Glomerular endothelial cell (primary cell): Measurements from ENCODE around the gene KLK7. TPM values are rescaled to one million over a fixed set of nuclear protein-coding genes. Genes with fewer than 3 reads are reported as not detected.

Experiments
- DNase-seq: peaks from one replicate; pipeline ENCODE4 v3.0.0-alpha.2; 2011; ENCODE audit warnings: low read depth, low spot score; ENCODE audit errors: extremely low read depth
- total RNA-seq: library from RNA; depleted of rRNA; stranded (reverse); fragments of >200 nt; gene quantifications from 2 replicates; pipeline ENCODE4 v1.2.3, GENCODE V29; 2015

Gene KLK7
- not detected in 2 replicates for total RNA-seq

DNA sequence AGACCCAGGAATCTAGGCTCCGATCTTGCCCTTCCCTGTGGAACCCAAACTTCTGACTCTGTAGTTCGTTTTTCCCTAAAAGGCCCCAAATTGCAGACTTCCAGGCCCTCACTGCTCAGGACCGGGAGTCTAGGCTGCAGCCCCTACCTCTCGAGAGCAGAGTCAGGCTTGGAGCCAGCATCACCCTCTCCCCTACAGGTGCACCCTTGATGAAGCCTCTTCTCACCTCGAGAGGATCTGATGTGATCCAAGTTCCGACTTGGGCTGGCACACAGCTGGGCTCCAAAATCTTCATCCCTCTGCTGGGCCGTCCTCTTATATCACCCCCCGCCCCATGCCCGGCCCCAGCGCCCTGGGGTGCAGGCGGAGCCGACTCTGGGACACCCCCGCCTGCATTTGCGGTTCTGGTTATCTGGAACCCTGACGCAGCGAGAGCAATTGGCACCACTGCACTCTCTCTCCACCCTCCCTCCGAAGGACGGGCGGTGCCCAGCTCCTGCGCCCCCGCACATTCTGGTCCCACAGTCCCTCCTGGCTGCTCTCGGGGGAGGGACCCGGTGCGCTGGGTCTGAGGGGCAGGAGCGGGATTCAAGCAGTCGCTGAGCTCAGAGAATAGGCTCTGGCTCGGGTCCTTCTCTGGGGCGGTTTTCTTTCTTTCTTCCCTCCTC lies at the start of gene KLK7:
Gene KLK7 (minus strand): TSS at position 293 of the 668 bp plus-strand sequence. CDS start 1,518 bp downstream, outside the sequence.
- DNase-seq, result no peak

DNA sequence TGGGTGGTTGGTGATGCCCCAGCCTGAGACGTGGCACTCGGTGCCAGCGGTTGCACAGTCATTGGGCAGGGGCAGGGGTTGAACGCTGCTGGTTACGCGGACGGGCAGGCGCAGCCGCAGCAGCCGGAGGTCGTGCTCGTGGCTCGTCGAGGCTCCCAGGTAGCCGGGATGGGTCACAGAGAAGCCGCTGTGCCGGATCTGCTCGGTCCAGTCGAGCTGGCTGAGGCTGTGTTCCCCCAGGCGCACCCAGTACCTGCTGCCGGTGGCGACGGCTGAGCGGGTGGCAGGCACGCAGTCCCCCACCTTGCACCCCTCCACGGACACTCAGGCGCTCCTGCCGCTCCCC lies 48.1 kb upstream of the KLK7 start:
- DNase-seq, result no peak

DNA sequence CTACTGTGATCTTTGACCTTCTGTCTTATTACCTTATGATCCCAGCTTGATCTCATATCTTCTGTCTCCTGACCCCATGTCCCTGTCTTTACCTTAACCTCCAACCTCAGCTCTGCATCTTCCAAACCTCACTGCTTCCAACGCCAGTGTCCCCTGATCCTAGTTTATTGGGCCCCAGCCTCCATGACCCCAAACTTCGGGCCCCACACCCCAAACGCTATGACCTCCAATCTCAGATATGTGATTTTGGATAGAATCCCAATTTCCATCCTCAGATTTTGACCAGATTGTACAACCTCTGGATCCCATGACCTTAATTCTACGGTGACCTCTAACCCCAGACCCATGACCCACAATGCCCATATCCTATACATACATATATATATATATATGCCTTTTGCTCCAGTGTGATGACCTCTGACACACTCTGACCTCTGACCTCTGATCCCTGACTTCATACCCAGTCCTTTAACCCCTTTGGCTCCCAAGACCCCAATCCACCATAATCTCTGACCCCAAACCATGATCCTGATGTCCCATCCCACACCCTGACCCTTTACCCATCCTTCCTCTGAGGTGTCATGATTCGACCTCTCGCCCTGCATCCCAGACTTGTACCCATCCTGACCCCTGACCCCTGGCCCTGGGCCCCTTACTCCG lies 47.6 kb upstream of the KLK7 start:
- DNase-seq, result no peak

DNA sequence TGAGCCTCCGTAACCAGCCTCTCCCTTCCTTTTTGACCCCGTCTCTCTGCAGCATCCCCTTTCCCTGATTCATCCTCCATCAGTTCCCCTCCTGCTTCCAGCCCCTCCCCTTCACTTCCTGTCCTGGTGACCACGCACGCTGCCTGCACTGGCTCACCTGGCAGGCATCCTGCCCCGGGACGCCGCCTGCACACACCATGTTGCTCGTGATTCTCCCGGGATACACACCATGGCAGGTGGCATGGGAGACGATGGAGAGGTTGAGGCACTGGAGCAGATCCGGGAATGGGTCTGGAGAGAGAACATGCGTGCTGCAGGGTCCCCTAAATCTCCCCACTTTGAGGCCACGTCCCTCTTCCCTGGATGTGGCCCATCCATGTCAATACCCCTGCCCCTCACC lies 46.9 kb upstream of the KLK7 start:
- no peak for DNase-seq

DNA sequence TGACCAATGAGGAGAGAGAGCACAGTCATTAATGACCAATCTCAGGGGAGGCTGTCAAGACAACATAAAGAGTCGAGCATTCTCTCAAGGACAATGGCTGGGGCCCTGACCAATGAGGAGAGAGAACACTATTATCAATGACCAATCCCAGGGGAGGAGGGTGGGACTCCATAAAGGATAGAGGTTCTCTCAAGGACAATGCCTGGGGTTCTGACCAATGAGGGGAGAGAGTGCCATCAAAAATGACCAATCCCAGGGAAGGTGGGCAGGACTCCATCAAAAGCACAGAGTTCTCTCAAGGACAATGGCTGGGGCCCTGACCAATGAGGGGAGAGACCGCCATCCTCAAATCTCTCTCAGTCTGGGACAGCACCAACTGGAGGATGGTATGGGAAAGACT lies 46.0 kb upstream of the KLK7 start:
- DNase-seq, result no peak

DNA sequence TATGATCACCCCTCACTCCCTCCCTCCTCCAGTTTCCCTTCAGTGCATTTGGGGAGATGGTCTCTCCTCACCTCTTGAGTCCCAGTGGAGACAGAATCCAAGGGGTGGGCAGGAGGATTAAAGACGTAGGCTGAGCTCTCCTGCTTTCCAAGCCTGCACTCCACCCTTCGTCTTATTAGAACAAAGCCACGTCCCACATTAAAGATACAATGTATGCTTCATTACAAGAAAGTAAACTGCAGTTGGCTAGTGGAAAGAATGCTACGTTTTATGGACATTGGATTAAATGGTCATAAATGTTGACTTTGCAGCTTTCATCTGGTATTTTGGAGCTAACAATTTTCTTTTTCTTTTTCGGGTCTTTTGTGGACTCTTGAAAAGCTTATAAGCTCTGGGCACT lies 44.2 kb upstream of the KLK7 start:
- DNase-seq, result no peak

- no peak for DNase-seq
Measured at GRCh38 chr19:51027126-51027806, 43.5 kb upstream of the KLK7 start.

GRCh38 chr19:51026554-51026831 lies 42.8 kb upstream of the KLK7 start, which contains the start of gene KLK11:
Gene KLK11, minus strand, starts transcription at chr19:51026616. Its CDS starts 985 bp downstream, at chr19:51025631.
- DNase-seq, result no peak

DNA sequence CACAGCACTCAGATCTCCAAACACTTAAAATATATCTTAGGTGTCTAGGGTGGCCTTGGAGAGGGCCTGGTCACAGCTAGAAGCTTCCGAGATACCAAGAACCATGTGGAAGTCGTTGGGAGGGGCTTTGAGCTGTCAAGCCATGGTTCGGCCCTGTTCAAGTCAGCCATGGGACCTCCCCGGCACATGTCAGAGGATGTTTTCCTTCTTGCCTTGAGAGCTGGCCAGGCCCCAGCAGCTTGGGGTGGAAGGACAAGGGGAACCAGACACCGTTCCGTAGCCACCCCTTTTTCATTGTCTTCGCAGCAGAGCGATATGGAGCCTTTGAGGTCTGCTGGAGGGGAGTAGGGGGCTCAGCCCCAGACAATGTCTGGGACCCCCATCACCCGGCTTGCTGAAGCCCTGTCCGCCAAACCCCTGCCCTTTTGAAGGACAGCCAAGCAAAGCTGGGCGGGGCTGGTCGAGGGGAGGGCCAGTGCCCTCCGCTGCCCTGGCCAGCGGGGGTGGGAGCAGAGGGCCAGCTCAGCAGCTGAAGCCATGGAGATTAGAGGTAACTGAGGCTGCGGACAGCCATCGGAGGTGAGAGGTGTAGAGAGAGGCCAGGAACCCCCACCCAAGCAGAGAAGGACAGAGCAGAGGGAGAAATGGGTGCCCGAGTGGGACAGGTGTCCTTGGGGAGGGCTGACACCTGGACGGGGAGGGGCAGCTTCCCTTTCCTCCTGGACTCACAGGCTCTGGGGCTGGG lies 42.3 kb upstream of the KLK7 start:
- no peak for DNase-seq

GRCh38 chr19:51025401-51025800 lies 41.7 kb upstream of the KLK7 start:
- no peak for DNase-seq

GRCh38 chr19:51024924-51025323 lies 41.2 kb upstream of the KLK7 start:
- no peak for DNase-seq

- DNase-seq, result no peak
Measured at GRCh38 chr19:51023946-51024345, 40.2 kb upstream of the KLK7 start.

GRCh38 chr19:51022526-51022925 lies 38.8 kb upstream of the KLK7 start:
- DNase-seq, result no peak

- DNase-seq, result peak; percentile 29
Measured at GRCh38 chr19:51020988-51021651, 37.4 kb upstream of the KLK7 start.

DNA sequence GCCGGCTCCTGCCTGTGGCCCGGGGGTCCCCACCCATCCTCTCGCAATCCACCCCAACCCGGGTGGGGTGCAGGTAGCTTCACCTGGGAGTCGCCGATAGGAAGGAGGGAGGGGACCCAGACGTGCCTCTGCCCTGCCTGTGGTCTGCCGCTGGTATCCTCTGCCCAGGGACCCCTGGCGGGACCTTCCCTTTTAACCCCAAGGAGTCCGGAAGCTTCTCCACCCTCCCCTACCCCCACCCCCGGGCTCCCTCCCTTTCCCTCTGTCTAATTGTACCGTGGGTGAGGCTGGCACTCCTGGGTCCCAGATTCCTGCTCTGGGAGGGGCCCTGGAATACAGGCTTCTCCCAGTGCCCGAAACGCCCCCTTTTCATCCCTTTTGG lies 35.8 kb upstream of the KLK7 start, which contains the start of gene KLK10:
Gene KLK10 (minus strand): TSS at position 166 of the 382 bp plus-strand sequence. CDS start 579 bp downstream, outside the sequence.
- no peak for DNase-seq

- no peak for DNase-seq
Measured at GRCh38 chr19:51018745-51019543, 35.2 kb upstream of the KLK7 start.

DNA sequence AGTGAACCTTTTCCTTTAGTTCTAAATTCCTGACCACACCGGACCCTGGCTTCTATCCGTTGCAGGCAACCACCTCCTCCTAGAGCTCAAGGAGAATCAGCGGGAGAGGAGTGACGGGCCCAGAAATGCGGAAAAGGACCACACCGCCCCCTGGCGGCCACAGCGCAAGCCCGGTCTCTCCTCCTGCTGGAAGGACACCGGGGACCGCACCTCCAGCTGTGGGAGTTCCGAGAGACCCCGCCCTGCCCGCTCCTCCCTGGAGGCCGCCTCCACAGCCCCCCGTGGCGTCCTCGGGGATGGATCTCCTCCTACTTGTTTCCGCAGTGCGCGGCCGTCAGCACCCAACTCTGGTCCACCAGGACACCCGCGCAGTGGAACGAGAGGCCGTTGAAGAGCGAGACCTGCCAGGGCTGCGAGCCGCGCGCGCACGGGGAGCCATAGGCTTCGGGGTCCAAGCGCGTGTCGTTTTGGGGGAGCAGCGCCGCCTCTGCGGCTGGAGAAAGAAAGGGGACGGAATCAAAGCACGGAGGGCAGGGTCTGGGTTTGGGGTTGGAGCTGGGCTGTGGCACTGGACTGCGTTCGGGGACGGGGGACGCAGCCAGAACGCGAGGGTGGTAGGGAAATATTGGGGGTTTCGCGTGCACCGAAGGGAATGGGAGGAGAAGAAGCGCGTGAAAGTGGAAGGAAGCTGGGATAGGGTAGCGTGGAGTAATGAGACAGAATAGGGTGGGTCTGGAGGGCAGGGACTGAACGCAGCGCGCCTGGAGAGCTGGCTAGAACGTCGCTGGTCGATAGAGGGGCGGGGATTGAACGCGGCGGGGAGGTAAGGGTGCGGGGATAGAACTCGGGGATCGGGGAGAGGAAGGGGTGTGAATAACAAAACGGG lies 33.3 kb upstream of the KLK7 start:
- no peak for DNase-seq

DNA sequence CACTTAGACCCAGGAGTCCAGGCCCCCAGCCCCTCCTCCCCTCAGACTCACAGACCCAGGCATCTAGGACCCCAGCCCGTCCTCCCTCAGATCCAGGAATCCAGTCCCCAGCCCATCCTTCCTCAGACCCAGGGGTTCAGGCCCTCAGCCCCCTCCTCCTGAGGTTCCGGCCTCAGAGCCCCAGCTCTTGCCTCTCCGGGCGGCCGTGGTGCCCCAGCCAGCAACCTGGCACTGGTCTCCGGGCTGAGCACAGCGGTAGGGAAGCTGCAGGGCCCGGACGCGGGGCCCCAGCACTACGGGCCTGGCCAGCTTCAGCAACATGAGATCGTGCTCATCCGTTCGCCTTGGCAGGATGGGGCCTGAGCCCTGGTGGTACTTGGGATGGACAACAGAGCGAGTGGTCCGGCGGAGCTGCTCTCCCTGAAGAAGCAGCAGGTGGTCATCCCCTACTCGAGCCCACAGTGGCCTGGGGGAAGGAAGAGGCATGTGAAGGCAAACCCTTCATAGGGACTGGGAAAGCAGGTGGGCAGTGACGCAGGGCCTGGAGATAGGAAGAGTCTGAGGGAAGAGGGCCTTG lies 32.1 kb upstream of the KLK7 start:
- DNase-seq, result no peak

GRCh38 chr19:51014242-51014641 lies 30.5 kb upstream of the KLK7 start:
- DNase-seq, result no peak
